Inflammatory macrophage (primary cell): ENCODE data around the gene TPD52L1.

Source experiments
- DNase-seq, 2 donors: peaks; one replicate each; pipeline ENCODE4 v3.0.0-alpha.2; 2020 to 2022

TPD52L1 gene

GRCh38 chr6:125310994-125311649 lies 157.5 kb downstream of the TPD52L1 start:
- peak; percentile 41 to 67 for DNase-seq

DNA sequence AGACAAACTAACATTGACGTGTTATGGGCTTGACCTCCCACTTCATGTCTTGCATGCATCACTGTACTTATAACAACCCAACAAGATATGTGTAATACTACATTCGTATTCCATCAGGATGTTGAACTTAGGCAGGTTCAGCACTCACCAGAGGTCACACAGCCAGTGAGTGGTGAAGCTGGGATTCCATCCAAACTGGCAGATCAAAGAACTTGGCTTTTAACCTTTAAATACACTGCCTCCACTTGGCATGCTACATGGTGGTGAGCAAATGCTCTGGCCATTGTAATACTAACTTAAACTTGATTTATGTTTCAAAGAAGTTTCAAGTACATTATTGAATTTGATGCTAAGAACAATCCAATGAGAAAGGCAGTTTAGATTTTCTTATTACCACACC lies 158.9 kb downstream of the TPD52L1 start:
- DNase-seq: no peak

DNA sequence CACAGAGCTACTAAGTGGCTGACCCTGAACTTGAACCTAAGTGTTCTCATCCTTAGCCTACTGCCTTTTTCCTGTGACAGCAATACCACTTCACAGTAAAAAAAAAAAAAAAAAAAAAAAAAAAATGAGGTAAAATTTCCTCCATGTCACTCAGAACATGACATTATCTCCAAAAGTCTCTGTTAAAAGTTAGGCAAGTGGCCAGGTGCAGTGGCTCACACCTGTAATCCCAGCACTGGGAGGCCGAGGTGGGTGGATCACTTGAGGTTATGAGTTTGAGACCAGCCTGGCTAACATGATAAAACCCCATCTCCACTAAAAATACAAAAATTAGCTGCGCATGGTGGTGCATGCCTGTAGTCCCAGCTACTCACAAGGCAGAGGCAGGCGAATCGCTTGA lies 159.4 kb downstream of the TPD52L1 start:
- DNase-seq: no peak
